Thoracic aorta (tissue), 2 donors: ENCODE results near the gene RNF26. TPM values are rescaled to one million over a fixed set of nuclear protein-coding genes. Genes with fewer than 3 reads are reported as not detected.

ENCODE experiments used
- ATAC-seq: fragments of 150-250 bp; one replicate; pipeline ENCODE4 v1.8.0; 2017; ENCODE audit warnings: low read depth; ENCODE audit not compliant: insufficient number of reproducible peaks, low FRiP score
- DNase-seq: peaks from one replicate; pipeline ENCODE4 v3.0.0-alpha.2; 2020; ENCODE audit warnings: low spot score
- H3K27ac ChIP-seq, 2 donors: fragments of 200-600 bp; sonication (generic); 1 replicate in 1 of 2; 2 replicates in 1 of 2; pipeline ENCODE4 v1.5.1; 2016; ENCODE audit warnings: mild to moderate bottlenecking in 2 of 2, moderate library complexity in 2 of 2
- H3K27me3 ChIP-seq: fragments of 200-600 bp; sonication (generic); replicated peaks from 2 replicates; pipeline ENCODE4 v1.6.0; 2016; ENCODE audit warnings: mild to moderate bottlenecking; ENCODE audit not compliant: insufficient read depth
- H3K36me3 ChIP-seq: fragments of 200-600 bp; sonication (generic); one replicate; pipeline ENCODE4 v1.5.1; 2016
- H3K4me1 ChIP-seq, 2 donors: fragments of 200-600 bp; sonication (generic); 1 replicate in 1 of 2; 2 replicates in 1 of 2; pipeline versions ENCODE4 v1.5.1 to v1.6.0; 2016; ENCODE audit warnings: low read depth in 2 of 2, mild to moderate bottlenecking in 1 of 2; ENCODE audit not compliant: control insufficient read depth in 1 of 2
- H3K4me3 ChIP-seq: fragments of 200-600 bp; sonication (generic); 2 replicates; pipeline ENCODE4 v1.5.1; 2016; ENCODE audit warnings: mild to moderate bottlenecking
- H3K9me3 ChIP-seq: fragments of 200-600 bp; sonication (generic); 2 replicates; pipeline ENCODE4 v1.5.1; 2016
- CTCF ChIP-seq: fragments of 200-600 bp; sonication (generic); IDR thresholded peaks from one replicate; pipeline ENCODE4 v1.5.1; 2019; ENCODE audit warnings: antibody characterized with exemption
- total RNA-seq, 2 donors: library from RNA; depleted of rRNA; stranded (reverse); fragments of >200 nt; gene quantifications; one replicate each; pipeline versions ENCODE4 v1.1.0 to v1.2.3, GENCODE V29; 2016

The RNF26 gene
- total RNA-seq, 2 donors from 2014 or later, result 11.0 to 12.1 TPM

GRCh38 chr11:119343726-119344125, 9.4 kb downstream of the RNF26 start:
- H3K9me3 ChIP-seq, result no peaks in the 10 kb centered on the region
- no peaks in the 10 kb centered on the region for H3K36me3 ChIP-seq
- H3K27ac ChIP-seq, result no peak overlapping the region
- DNase-seq (no peak), ATAC-seq (no peak)
- H3K27me3 ChIP-seq, result no peaks in the 10 kb centered on the region
- TF ChIP-seq CTCF, result no peak
- H3K4me3 ChIP-seq, result no peak overlapping the region
- H3K4me1 ChIP-seq, result peaks cover 11 to 24% of the 10 kb centered on the region in 2 donors

- Histone ChIP-seq H3K9me3 (no peaks in the 10 kb centered on the region), H3K27ac (no peak overlapping the region), H3K36me3 (no peaks in the 10 kb centered on the region), H3K4me3 (no peak overlapping the region), H3K4me1 (peaks cover 4 to 17% of the 10 kb centered on the region in 2 donors), H3K27me3 (no peaks in the 10 kb centered on the region)
- no peak for ATAC-seq
- DNase-seq, result no peak
- TF ChIP-seq CTCF, result no peak
These were observed 10.1 kb downstream of the RNF26 start for GRCh38 chr11:119344291-119345010.

GRCh38 chr11:119345685-119346084, 11.4 kb downstream of the RNF26 start:
- ATAC-seq (no peak), DNase-seq (no peak)
- H3K27ac ChIP-seq, result no peak overlapping the region
- no peaks in the 10 kb centered on the region for H3K27me3 ChIP-seq
- no peak for TF ChIP-seq CTCF
- H3K4me1 ChIP-seq, result peaks cover 4 to 9% of the 10 kb centered on the region in 2 donors
- no peaks in the 10 kb centered on the region for H3K9me3 ChIP-seq
- no peak overlapping the region for H3K4me3 ChIP-seq
- no peaks in the 10 kb centered on the region for H3K36me3 ChIP-seq

- H3K4me1 ChIP-seq, result no peaks in the 10 kb centered on the region
- TF ChIP-seq CTCF, result no peak
- ATAC-seq (no peak), DNase-seq (no peak)
- no peak within 1 kb of the TSS for H3K4me3 ChIP-seq
- no peaks in the 10 kb centered on the region for H3K9me3 ChIP-seq
- H3K27me3 ChIP-seq, result no peaks in the 10 kb centered on the region
- H3K27ac ChIP-seq, result no peak within 1 kb of the TSS
- H3K36me3 ChIP-seq, result no peaks in the 10 kb centered on the region
These were observed 12.3 kb downstream of the RNF26 start, which contains the start of gene MFRP for GRCh38 chr11:119346605-119347004. Gene MFRP, minus strand, starts transcription at chr11:119346705. Its CDS starts 192 bp downstream, at chr11:119346513.

GRCh38 chr11:119347242-119347641, 12.9 kb downstream of the RNF26 start:
- no peak for ATAC-seq
- no peak for TF ChIP-seq CTCF
- Histone ChIP-seq H3K4me1 (no peaks in the 10 kb centered on the region), H3K27ac (no peak overlapping the region), H3K36me3 (no peaks in the 10 kb centered on the region), H3K9me3 (no peaks in the 10 kb centered on the region), H3K27me3 (no peaks in the 10 kb centered on the region), H3K4me3 (no peak overlapping the region)
- no peak for DNase-seq
